T-helper 1 cell treated with Interleukin-12 subunit alpha and Interleukin-12 subunit beta and Interleukin-4 antibody, amounts not matched to agents 30 ng/mL and 1 ng/mL, for 36 hours (primary cell): ENCODE results near the gene NRG3. TPM values are rescaled to one million over a fixed set of nuclear protein-coding genes. Genes with fewer than 3 reads are reported as not detected.

ENCODE experiments used
- intact Hi-C: fragments of 100-400 bp; cut with micrococcal nuclease; formaldehyde crosslinking; loops from one replicate; pipeline ENCODE4 v1.15.1; 2024
- total RNA-seq: library from RNA; stranded (reverse); gene quantifications from 2 replicates; pipeline ENCODE4 v1.2.3, GENCODE V29; 2022

Gene NRG3
- total RNA-seq, 1 donor from 2014 or later: not detected

DNA sequence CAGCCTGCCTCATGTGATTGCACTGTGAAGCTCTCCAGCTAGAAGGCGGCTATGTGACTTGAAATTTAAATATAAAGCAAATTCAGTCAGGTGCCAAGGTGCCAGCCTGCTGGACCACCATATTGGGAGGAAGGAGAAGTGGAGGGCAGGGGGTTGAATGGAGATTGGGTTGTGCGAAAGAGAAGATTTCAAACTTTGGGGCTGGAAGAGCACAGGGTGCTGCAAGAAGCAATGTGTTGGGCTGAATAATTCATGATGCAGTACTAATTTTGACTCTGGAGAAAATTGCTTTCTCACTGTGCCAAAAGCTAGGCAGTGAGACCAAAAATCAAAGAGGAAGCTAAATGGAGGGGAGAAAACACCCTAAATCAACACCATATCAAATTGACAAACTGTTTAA lies 335.3 kb downstream of the NRG3 start:
- intact Hi-C loops: no loop called here

DNA sequence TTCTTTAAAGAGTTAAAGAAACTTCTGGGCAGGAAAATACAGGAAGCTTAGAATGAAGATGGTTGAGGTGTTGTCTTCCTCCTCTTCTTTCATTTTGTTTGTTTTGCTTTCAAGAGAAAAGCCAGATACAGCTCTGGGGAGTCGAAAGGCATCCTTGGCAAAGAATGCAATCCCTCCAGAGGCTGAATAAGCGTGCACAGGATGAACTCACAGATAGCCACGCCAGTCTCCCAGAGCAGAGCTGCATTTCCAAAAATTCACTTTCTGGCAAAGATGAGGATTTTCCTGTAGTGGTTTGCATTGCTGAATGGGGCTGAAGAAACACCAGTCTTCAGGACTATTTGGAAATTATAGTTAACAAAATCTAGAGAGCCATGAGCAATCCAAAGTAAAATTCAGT lies 336.4 kb downstream of the NRG3 start:
- intact Hi-C loops: no loop called here

DNA sequence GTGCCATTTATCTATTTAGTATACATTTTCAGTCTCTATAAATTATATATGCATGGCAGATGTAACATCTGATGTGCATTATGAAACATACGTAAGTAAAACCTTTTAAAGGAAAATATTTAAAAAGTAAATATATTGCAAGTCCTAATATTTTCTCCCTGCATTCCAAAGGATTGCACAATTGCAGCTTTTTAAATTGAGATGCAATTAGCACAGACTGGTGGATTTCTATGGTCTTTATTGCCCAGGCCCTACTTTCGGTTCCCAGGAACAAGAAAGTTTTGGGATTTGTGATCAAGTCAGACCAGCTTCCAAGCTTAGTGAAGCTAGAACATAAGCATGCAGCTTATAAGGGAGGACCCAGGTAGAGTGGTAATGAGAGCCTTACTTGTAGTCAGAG lies 337.8 kb downstream of the NRG3 start:
- intact Hi-C loops: no loop called here

DNA sequence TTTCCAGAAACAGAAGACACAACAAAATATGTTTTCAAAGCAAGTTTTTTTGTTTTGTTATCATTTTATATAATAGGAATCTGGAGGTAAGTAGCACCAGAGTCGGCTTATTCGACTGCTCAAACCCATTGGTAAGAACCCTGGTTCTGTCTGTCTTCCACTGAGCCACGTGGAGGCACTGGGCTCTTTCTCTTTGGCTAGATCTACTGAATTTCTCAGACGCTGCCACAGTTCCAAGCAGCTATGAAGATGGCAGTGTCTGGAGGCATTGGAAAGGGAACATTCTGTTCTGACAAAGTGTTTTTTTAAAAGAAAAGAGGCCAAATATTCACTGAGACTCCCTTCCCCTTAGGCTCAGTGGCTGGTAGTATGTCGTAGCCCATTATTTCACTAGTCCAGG lies 338.8 kb downstream of the NRG3 start:
- intact Hi-C loops: no loop called here

DNA sequence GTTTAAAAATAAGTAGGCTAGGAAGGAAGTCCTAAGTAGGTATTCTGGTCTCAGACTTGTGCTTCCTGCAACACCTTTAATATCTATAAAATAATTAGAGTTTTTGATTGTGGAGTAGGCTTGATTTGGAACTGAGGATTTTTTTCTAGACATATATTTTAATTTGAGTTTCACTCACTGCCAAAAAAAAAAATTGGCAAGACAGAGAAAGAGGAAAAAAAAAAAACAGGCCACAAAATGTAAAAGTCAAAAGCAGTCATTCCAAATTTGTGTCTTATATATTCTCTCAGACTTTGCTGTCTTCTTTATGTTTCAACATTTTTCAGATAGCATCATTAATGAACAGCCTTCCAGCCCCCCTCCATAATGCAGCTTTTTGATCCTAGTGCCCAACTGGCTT lies 346.1 kb downstream of the NRG3 start:
- intact Hi-C loops: no loop called here

DNA sequence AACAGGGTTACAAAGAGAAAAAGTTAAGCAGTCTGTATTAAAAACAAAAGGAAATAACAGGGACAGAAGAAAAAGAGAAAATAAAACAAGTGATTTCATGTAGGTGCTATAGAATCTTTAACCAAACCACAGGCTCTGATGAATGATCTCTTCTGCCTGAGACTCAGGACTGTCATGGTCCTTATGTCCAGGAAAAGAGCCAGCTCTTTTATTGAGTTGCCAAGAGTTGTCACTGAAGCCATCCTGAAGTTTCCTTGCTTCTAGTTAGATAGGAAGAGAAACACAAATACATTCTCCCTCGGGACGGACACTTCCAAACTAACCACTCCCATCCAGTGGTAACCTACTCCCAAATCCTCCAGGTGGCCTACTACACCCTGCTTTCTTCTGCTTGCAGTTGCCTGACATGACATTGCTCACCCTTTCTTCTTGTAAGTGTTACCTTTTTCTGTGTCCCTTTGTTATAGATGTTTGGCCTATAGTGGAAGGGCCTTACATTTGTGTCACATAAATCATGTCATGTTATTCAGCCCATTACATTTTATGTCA lies 346.7 kb downstream of the NRG3 start:
- intact Hi-C loops: no loop called here

DNA sequence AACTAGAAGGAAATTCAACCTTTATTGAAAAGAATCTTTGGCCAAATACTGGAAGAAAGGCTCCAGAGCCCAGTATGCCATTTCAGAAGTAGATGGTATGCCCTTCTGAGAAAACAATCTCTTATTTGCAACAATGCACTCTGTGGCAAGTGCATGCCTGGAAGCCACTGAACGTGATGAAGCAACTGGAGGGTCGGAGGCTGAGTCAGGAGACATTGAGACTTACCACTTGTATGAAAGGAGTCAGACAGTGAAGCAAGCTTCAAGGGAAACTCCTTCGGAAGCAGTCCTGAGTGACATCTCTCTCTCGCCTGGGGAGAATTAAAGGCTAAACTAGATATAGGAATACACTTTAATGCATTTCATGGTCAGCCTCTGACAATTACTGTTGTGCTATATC lies 353.7 kb downstream of the NRG3 start:
- intact Hi-C loops: no loop called here

DNA sequence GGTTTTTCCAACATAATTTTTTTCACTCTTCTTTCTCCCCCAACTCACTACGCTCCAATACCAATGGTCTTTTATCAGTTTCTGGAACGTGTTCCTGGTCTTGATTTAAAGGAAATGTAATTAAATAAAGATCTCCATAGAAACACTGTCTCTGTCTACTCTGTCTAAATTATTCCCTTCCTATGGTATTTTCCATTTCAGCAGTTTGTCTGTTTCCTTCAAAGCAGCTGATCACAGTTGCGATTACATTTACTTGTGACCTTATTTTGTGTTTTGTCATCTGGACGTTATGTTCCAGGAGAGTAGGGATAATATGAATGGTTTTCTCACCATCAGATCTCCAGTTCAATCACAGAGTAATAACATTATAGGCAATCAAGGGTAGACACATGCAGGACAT lies 359.2 kb downstream of the NRG3 start:
- intact Hi-C loops: no loop called here

DNA sequence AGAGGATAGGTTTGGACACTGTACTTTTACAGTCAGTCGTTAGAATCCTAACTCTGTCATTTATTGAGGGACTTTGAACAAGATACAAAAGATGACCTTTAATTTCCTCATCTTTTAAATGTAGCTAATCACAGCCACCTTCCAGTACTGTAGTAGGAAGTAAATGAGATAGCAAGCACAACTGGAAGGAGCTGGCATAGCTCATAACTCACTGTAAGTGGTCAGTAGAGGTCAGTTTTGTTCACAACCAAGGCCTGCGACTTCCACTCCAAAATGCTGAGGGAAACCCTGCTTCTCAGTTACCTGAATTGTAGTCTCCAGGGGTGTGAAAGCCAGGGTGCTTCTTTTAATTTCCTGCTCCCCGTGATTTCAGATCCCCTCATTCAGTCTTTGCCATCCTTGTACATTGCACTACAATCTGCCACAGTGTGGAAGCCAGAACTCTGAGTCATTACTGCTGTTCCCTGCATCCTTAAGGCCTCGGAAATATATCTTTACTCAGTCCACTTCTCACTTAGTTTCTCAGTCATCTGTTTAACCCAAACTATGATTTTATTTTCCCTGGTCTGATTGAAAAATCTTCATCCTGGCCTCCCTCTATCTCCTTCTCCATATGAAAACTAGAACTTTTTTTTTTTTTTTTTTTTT lies 361.2 kb downstream of the NRG3 start:
- intact Hi-C loops: no loop called here

DNA sequence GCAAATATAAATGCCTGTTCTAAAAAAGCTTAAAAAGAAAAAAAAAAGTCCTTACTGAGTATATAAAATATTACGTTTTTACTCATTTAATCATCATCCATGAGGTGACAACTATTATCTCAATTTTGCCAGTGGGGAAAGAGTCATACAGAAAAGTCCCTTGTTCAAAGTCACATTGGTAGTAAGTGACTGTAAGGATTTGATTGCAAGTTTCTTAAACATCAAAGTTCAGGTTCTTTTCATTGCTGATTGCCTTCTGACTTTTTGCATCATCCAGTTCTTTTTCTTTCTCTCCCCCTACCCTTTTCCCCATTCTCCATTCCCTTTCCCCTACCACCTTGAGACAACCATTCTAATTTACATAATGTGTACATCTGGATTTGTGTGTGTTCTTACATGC lies 363.3 kb downstream of the NRG3 start:
- intact Hi-C loops: no loop called here

DNA sequence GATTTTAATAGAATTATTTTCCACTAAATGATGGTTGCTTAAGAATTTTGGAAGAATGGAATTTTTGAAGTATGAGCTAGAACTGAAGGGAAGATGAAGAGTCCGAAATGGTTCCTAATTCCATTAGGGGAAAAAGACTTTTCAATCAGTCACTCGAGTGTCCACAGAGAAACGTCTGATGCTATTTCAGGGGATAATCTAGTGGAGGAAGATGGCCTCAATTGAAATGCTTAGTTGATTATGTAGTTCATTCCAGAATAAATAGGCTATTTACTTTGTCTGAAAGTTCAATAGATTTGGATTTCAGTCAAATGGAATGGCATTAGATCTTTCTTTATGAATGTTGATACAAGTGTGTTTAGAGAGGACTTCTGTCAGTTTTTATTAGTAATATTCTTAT lies 365.4 kb downstream of the NRG3 start:
- intact Hi-C loops: no loop called here

DNA sequence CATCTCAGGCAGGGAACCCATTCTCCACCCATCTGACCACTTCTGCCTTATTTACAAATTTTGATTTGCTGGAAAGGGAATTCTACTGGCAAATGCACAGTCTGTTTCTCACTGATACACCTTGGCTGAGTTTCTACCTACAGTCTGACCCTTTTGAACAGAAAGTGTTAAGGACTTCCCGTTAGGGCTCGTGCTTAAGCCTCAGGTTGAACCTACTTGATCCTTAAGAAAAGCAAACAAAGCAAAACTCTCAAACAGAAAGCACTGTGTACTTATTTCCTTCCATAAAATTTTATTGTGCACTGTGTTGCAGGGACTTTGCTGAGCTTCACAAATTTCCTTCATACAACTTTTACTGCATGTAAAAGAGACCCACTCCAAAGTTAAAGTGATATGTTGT lies 367.8 kb downstream of the NRG3 start:
- intact Hi-C loops: no loop called here

DNA sequence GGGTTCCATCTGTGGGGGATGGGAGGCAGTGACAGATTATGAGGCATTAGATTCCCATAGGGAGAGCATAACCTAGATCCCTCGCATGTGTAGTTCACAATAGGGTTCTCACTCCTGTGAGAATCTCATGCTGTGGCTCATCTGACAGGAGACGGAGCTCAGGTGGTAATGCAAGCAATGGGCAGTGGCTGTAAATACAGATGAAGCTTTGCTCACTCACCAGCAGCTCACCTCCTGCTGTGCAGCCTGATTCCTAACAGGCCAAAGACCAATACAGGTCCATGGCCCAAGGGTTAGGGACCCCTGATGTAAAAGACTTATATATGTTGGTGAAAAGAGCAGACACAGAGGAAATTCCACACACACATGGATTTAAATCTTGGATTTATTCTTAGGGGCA lies 370.2 kb downstream of the NRG3 start:
- intact Hi-C loops: no loop called here

DNA sequence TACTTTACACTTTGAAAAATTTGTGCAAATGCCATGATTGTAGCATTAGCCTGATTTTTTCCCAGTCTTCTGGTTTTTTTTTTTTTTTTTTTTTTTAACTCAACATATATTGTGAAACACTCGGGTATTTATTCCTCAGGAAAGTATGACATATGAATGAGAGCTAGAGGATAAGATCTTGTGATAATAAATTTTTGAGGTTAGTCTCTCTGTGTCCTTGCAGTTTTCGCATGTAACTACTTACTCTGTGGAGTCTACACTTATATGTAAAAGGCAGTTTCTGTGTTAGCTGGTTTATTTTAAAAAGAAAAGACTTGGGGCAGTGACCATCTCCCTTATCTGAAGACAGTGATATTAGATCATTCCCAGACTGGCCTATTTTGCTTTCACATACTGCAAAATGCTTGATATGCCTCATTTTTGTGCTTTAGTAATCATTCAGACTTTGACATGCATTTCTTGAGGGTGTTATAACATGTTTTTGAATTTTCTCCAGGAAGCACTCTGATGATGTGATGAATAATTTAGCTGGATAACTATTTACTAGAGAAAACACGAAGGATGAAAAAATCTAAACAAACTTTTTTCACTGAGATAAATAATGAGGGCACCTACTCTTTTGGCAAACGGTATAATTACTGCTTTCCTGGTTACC lies 371.0 kb downstream of the NRG3 start:
- intact Hi-C loops: no loop called here

DNA sequence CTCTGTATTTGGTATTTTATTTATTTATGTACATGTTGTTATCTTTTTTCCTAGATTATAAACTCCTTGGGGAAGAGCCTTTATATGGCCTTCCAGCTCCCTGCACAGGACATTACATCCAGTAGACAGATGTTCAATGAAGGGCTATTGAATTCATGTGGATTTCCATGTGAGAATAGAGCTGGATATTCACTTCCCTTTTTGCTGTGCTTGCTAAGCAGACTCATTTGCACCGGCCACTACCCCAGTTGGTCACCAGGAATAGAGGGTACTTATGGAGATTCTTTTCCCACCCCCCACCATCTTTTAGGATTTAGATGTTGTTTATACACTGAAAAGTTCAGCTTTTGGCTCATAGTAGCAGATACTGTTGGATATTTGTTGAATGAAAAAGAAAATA lies 374.1 kb downstream of the NRG3 start:
- intact Hi-C loops: no loop called here

DNA sequence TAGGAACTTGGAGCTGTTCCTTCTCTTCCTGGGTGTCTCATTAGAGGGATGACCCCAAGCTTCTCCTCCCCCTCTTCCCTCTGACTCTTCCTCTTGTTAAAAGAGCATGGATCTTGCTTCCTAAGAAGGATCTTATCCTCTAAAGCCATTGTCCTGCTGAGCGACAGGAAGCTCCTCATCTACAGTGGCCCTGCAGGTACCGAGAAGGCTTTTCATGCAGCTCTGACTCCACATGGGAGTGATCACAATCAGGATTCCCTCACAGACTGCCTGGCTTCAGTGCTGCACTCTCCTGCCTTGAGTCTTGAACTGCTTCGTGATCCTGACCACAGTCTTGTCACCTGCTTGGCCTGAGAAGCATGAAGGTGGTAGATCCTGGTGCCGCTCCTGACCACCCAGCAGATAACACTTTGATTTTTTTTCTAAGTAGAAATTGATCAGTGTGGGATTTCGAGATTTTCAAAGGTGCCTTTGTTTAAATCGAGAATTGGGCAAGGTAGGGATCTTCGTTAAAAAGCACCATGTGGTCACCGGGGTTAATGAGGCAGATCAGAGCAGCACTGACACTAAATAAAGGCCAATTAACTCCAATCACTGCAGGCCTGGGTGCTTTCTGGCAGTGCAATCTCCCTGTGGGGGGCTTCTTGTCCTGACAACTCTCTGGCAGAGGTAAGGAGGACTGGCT lies 376.4 kb downstream of the NRG3 start:
- intact Hi-C loops: no loop called here

DNA sequence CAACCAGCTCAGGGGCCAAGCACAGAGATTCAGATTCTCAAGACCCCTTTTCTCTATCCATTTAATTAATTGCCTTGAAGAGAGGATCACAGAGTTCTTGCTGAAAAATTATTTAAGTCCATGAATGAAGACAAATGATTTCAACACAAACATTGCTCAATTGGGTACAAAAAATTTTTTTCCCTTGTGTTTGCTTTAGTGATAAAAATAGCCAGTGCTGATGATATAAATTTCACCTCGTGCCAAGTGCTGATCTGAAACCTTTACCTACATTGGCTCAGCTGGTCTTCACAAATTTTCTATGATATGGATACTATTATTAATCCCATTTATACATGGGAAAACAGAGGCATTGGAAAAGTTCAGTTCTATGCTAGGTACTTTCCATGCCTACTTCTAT lies 377.1 kb downstream of the NRG3 start:
- intact Hi-C loops: no loop called here

DNA sequence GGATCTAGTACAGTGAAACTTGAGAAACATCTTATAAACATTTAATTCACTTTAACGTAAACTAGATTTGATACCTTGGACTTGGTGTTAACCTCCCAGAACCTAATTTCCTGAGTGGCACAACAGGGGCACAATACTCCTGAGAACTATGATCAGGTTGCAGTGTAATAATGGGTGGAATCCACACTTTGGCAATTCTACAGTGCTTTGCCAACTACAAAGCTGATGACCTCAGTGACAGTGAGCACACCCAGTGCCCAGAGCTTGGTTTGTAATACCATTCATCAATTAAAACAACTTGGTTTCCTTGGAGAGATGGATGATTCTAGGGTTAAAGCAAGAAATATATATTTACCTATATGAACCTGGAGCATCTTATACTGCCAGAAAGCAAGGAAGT lies 379.2 kb downstream of the NRG3 start:
- intact Hi-C loops: no loop called here

DNA sequence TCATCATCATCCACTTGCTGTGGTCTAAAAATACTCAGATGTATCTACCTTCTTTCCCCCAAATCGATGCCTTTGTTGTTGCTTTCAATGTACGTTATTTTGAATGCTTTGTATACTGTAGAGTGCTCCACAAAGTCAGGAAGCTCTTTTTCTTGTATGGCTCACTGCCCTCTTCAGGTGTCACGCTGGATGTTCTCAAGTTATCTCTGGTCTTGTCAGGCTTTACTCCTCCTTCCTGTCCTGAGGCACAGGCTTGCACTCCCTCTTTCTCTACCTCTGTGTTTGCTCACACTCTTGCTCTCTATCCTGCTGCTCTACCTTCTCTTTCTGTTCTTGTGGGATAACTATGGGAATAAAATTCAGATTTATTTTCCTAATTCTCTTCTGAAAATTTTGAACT lies 381.3 kb downstream of the NRG3 start:
- intact Hi-C loops: no loop called here

DNA sequence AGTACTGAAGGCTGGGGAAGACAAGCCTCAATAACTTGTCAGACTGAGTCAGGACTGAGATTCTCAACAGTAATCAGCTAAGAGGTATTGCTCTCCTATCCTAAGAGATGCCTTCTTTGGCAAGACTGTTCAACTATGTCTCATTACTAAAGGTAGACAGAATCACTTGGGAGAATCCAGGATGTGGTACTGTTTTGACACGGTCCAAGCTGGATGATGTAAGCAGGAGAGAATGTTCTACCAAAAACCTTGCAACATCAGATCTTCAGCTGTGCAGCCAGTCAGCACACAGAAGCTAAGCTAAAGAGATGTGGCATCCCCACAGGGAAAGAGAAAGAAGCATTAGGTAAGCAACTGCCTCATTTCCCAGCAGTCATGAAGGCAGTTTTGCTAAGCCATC lies 391.4 kb downstream of the NRG3 start:
- intact Hi-C loops: no loop called here

DNA sequence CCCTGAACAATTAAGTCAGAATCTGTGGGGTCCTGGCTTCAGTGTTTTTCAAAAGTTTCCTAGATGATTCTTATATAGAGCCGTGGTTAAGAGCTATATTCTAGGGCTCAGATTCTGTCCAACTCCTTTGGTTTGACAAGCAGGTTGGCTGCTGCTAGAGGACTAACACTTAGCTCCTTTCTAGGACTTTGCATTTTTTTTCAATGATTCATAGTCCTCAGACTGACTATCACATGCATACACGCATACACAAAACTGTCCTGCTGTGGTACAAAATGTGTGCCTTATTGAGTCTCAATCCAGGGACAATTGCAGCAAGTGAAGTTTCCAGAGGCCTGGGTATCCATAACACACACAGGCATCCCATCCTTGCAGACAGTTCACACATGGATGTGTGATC lies 392.0 kb downstream of the NRG3 start:
- intact Hi-C loops: no loop called here

DNA sequence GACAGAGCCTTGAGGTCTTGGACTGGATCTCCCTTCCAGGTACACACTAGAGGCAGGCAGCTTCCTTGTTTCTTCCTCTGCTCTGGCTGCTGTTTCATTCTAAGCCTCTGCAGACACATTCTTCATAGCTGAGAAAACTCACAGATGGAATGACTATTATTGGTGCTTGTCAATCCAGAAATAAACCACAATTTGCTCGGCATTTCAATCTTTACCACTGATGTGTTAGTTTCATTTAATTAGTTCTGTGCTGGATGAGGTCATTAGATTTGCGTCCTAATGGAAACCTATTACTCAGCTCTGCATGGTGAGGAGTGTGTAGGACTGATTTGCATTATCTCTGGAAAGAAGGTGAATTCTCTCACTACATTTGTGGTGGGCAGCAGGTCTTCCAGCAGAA lies 392.5 kb downstream of the NRG3 start:
- intact Hi-C loops: no loop called here

DNA sequence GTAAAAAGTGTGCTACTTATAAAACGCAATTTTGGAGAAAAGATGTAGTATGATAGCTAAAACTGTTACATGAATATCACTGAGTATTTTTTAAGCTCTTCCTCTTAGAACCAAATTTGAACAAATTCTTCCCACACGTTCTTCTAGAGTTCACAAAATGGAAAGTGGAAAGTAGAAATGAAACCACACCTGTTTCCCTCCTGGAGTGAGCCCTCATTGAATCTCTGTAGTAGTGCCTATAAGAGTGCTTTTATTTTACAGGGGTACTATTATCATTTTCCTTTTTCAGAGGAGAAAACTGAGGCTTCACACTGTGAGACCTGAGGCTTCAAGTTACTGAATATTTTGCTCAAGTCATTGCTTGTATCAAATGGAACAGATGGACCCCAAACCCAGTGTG lies 393.0 kb downstream of the NRG3 start:
- intact Hi-C loops: no loop called here
